ENCODE results near the gene LIX1.

Gene LIX1

GRCh38 chr5:97076098-97076497 is 66.3 kb downstream of the LIX1 start:
- no peak for TF ChIP-seq ZNF426 (tag by site-specific recombination; IDR thresholded peaks at IDR 0.05)
- TF ChIP-seq SCRT2 (tag by site-specific recombination; IDR thresholded peaks at IDR 0.05), result no peak
- TF ChIP-seq, protein P1, sequence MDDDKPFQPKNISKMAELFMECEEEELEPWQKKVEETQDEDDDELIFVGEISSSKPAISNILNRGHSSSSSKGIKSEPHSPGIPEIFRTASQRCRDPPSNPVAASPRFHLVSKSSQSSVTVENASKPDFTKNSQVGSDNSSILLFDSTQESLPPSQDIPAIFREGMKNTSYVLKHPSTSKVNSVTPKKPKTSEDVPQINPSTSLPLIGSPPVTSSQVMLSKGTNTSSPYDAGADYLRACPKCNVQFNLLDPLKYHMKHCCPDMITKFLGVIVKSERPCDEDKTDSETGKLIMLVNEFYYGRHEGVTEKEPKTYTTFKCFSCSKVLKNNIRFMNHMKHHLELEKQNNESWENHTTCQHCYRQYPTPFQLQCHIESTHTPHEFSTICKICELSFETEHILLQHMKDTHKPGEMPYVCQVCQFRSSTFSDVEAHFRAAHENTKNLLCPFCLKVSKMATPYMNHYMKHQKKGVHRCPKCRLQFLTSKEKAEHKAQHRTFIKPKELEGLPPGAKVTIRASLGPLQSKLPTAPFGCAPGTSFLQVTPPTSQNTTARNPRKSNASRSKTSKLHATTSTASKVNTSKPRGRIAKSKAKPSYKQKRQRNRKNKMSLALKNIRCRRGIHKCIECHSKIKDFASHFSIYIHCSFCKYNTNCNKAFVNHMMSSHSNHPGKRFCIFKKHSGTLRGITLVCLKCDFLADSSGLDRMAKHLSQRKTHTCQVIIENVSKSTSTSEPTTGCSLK (tag by site-specific recombination; IDR thresholded peaks at IDR 0.05), result no peak
- TF ChIP-seq ZIC2 (tag by site-specific recombination; IDR thresholded peaks at IDR 0.05), result no peak
- no peak for TF ChIP-seq ZNF777 (tag by site-specific recombination; IDR thresholded peaks at IDR 0.05; ENCODE audit: borderline replicate concordance)
- no peak for TF ChIP-seq ZNF555 (tag by site-specific recombination; conservative IDR thresholded peaks at IDR 0.05)
- TF ChIP-seq ZNF510 (tag by site-specific recombination; IDR thresholded peaks at IDR 0.05; ENCODE audit: insufficient replicate concordance), result no peak
- no peak for TF ChIP-seq OVOL3 (tag by site-specific recombination; IDR thresholded peaks at IDR 0.05)
- no peak for TF ChIP-seq WT1 (tag by site-specific recombination; IDR thresholded peaks at IDR 0.05)
- no peak for TF ChIP-seq ZNF701 (tag by site-specific recombination; IDR thresholded peaks at IDR 0.05)
- TF ChIP-seq, protein P2, sequence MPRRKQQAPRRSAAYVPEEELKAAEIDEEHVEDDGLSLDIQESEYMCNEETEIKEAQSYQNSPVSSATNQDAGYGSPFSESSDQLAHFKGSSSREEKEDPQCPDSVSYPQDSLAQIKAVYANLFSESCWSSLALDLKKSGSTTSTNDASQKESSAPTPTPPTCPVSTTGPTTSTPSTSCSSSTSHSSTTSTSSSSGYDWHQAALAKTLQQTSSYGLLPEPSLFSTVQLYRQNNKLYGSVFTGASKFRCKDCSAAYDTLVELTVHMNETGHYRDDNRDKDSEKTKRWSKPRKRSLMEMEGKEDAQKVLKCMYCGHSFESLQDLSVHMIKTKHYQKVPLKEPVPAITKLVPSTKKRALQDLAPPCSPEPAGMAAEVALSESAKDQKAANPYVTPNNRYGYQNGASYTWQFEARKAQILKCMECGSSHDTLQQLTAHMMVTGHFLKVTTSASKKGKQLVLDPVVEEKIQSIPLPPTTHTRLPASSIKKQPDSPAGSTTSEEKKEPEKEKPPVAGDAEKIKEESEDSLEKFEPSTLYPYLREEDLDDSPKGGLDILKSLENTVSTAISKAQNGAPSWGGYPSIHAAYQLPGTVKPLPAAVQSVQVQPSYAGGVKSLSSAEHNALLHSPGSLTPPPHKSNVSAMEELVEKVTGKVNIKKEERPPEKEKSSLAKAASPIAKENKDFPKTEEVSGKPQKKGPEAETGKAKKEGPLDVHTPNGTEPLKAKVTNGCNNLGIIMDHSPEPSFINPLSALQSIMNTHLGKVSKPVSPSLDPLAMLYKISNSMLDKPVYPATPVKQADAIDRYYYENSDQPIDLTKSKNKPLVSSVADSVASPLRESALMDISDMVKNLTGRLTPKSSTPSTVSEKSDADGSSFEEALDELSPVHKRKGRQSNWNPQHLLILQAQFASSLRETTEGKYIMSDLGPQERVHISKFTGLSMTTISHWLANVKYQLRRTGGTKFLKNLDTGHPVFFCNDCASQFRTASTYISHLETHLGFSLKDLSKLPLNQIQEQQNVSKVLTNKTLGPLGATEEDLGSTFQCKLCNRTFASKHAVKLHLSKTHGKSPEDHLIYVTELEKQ (tag by site-specific recombination; IDR thresholded peaks at IDR 0.05; ENCODE audit: borderline replicate concordance), result no peak
- TF ChIP-seq HOXA7 (CRISPR knock-in tag; IDR thresholded peaks at IDR 0.05; ENCODE audit: borderline replicate concordance), result no peak
- TF ChIP-seq ZFP69B (tag by site-specific recombination; IDR thresholded peaks at IDR 0.05), result no peak
- POLR2A ChIA-PET, result no interaction called here
- Histone ChIP-seq H3K27ac (ENCODE audit: extremely low read depth, low read depth, low read length) (no peak overlapping the region), H3K9me3 (ENCODE audit: control insufficient read depth, insufficient read depth, low read depth, low read length) (no peaks in the 10 kb centered on the region), H3K36me3 (ENCODE audit: control insufficient read depth in 2 of 2, insufficient read depth in 1 of 2, low read length in 2 of 2) (no peaks in the 10 kb centered on the region), H3K4me1 (ENCODE audit: control insufficient read depth, insufficient read depth, low read length) (no peaks in the 10 kb centered on the region), H3K4me3 (ENCODE audit: low read depth, low read length) (no peak overlapping the region)
- CTCF ChIA-PET, result no interaction called here

- no peak for TF ChIP-seq ZFP37 (tag by site-specific recombination; IDR thresholded peaks at IDR 0.05)
- TF ChIP-seq ZNF202 (tag by site-specific recombination; IDR thresholded peaks at IDR 0.05; ENCODE audit: borderline replicate concordance), result no peak
- Histone ChIP-seq H3K9me3 (ENCODE audit: control insufficient read depth, insufficient read depth, low read depth, low read length) (no peaks in the 10 kb centered on the region), H3K36me3 (ENCODE audit: control insufficient read depth in 2 of 2, insufficient read depth in 1 of 2, low read length in 2 of 2) (no peaks in the 10 kb centered on the region), H3K27ac (ENCODE audit: extremely low read depth, low read depth, low read length) (no peak overlapping the region), H3K4me3 (ENCODE audit: low read depth, low read length) (no peak overlapping the region), H3K4me1 (ENCODE audit: control insufficient read depth, insufficient read depth, low read length) (no peaks in the 10 kb centered on the region)
- POLR2A ChIA-PET, result no interaction called here
- CTCF ChIA-PET, result interaction anchor here (0.7 kb wide), 1 partner anchor 346 kb away, joined by 3 read pairs; no protein-coding TSS in a partner anchor
Observed at GRCh38 chr5:97075649-97076048, 66.8 kb downstream of the LIX1 start.

GRCh38 chr5:97074859-97075489 is 67.4 kb downstream of the LIX1 start:
- no peaks in the 10 kb centered on the region for H3K9me3 ChIP-seq (ENCODE audit: control insufficient read depth, insufficient read depth, low read depth, low read length)
- ChIA-PET CTCF (interaction anchor here (0.7 kb wide), 1 partner anchor 347 kb away, joined by 3 read pairs; no protein-coding TSS in a partner anchor), POLR2A (no interaction called here)
- no peaks in the 10 kb centered on the region for H3K36me3 ChIP-seq (ENCODE audit: control insufficient read depth in 2 of 2, insufficient read depth in 1 of 2, low read length in 2 of 2)
- H3K4me3 ChIP-seq (ENCODE audit: low read depth, low read length), result no peak overlapping the region
- no peaks in the 10 kb centered on the region for H3K4me1 ChIP-seq (ENCODE audit: control insufficient read depth, insufficient read depth, low read length)
- H3K27ac ChIP-seq (ENCODE audit: extremely low read depth, low read depth, low read length), result no peak overlapping the region
- TF ChIP-seq ZNF426 (tag by site-specific recombination; IDR thresholded peaks at IDR 0.05) (no peak), ZNF830 (tag by site-specific recombination; IDR thresholded peaks at IDR 0.05; ENCODE audit: low read depth) (no peak), FEZF1 (tag by site-specific recombination; IDR thresholded peaks at IDR 0.05) (no peak), ZNF146 (tag by site-specific recombination; IDR thresholded peaks at IDR 0.05) (no peak), ZNF202 (tag by site-specific recombination; IDR thresholded peaks at IDR 0.05; ENCODE audit: borderline replicate concordance) (no peak), HOXC10 (CRISPR knock-in tag; IDR thresholded peaks at IDR 0.05) (no peak), TRIM28 (IDR thresholded peaks at IDR 0.05; ENCODE audit: borderline replicate concordance, low read length) (no peak), ZBTB20 (tag by site-specific recombination; IDR thresholded peaks at IDR 0.05) (no peak), BCL6B (tag by site-specific recombination; IDR thresholded peaks at IDR 0.05) (no peak), ZNF292 (tag by site-specific recombination; IDR thresholded peaks at IDR 0.05; ENCODE audit: borderline replicate concordance, low read depth) (no peak)
- TF ChIP-seq, protein P3, sequence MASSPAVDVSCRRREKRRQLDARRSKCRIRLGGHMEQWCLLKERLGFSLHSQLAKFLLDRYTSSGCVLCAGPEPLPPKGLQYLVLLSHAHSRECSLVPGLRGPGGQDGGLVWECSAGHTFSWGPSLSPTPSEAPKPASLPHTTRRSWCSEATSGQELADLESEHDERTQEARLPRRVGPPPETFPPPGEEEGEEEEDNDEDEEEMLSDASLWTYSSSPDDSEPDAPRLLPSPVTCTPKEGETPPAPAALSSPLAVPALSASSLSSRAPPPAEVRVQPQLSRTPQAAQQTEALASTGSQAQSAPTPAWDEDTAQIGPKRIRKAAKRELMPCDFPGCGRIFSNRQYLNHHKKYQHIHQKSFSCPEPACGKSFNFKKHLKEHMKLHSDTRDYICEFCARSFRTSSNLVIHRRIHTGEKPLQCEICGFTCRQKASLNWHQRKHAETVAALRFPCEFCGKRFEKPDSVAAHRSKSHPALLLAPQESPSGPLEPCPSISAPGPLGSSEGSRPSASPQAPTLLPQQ (tag by site-specific recombination; IDR thresholded peaks at IDR 0.05), result no peak
